ENCODE data around the gene NAV2. TPM values are rescaled to one million over a fixed set of nuclear protein-coding genes. Genes with fewer than 3 reads are reported as not detected.

NAV2 gene
- polyA plus RNA-seq, 1 donor (not counting 4 experiments of a cell fraction or from before 2014, with no cell fraction given) = 4.0 TPM

GRCh38 chr11:19984048-19984742, 271.6 kb downstream of the NAV2 start:
- DNase-seq (ENCODE audit: low read depth, low spot score) (no peak), FAIRE-seq (no peak)
- dilution Hi-C loops (cut with MboI; ENCODE audit: extremely low pct_ligation_motif_present, low sequenced_read_pairs) = no loop called here
- Histone ChIP-seq H3K27me3 (ENCODE audit: control insufficient read depth, extremely low read depth, insufficient read depth, low read length) (no peaks in the 10 kb centered on the region), H3K4me2 (ENCODE audit: control insufficient read depth, extremely low read depth, insufficient read depth, low read depth, low read length) (no peak overlapping the region), H3K9me3 (ENCODE audit: control insufficient read depth, low read depth, low read length) (no peaks in the 10 kb centered on the region), H3K9me1 (ENCODE audit: control insufficient read depth, extremely low read depth, insufficient read depth, low read length) (no peaks in the 10 kb centered on the region), H4K20me1 (ENCODE audit: control insufficient read depth, extremely low read depth, insufficient read depth, low read length) (no peaks in the 10 kb centered on the region), H2AFZ (ENCODE audit: control insufficient read depth, low read length) (no peak overlapping the region), H3K79me2 (ENCODE audit: control insufficient read depth, insufficient read depth, low read length) (no peaks in the 10 kb centered on the region), H3K4me3 (ENCODE audit: control insufficient read depth in 2 of 3, extremely low read depth in 1 of 3, insufficient read depth in 2 of 3, low read depth in 1 of 3, low read length in 3 of 3) (no peak overlapping the region), H3K4me1 (ENCODE audit: control insufficient read depth, extremely low read depth, insufficient read depth, low read length) (peaks cover 24% of the 10 kb centered on the region), H3K36me3 (ENCODE audit: control insufficient read depth in 2 of 2, extremely low read depth in 1 of 2, insufficient read depth in 2 of 2, low read length in 2 of 2) (no peaks in the 10 kb centered on the region), H3K9ac (ENCODE audit: control insufficient read depth, extremely low read depth, insufficient read depth, low read length) (no peak overlapping the region), H3K27ac (ENCODE audit: control insufficient read depth, insufficient read depth, low read length) (no peak overlapping the region)
- no peak for TF ChIP-seq EZH2 (IDR thresholded peaks at IDR 0.05; ENCODE audit: low read length)
- TF ChIP-seq, protein P1, sequence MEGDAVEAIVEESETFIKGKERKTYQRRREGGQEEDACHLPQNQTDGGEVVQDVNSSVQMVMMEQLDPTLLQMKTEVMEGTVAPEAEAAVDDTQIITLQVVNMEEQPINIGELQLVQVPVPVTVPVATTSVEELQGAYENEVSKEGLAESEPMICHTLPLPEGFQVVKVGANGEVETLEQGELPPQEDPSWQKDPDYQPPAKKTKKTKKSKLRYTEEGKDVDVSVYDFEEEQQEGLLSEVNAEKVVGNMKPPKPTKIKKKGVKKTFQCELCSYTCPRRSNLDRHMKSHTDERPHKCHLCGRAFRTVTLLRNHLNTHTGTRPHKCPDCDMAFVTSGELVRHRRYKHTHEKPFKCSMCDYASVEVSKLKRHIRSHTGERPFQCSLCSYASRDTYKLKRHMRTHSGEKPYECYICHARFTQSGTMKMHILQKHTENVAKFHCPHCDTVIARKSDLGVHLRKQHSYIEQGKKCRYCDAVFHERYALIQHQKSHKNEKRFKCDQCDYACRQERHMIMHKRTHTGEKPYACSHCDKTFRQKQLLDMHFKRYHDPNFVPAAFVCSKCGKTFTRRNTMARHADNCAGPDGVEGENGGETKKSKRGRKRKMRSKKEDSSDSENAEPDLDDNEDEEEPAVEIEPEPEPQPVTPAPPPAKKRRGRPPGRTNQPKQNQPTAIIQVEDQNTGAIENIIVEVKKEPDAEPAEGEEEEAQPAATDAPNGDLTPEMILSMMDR (optimal IDR thresholded peaks at IDR 0.05 in 1 of 3, IDR thresholded peaks at IDR 0.05 in 1 of 3, conservative IDR thresholded peaks at IDR 0.05 in 1 of 3; ENCODE audit: extremely low read depth in 1 of 3, insufficient read depth in 2 of 3, low read length in 3 of 3) = no peak

- no peak for DNase-seq (ENCODE audit: low read depth, low spot score)
- dilution Hi-C loops (cut with MboI; ENCODE audit: extremely low pct_ligation_motif_present, low sequenced_read_pairs) = no loop called here
Measured at GRCh38 chr11:19985111-19985510, 272.5 kb downstream of the NAV2 start.

More at GRCh38 chr11:19985111-19985510, 272.5 kb downstream of the NAV2 start:
- no peak for FAIRE-seq
- no peak overlapping the region for H3K4me3 ChIP-seq (ENCODE audit: control insufficient read depth in 2 of 3, extremely low read depth in 1 of 3, insufficient read depth in 2 of 3, low read depth in 1 of 3, low read length in 3 of 3)
- H3K4me1 ChIP-seq (ENCODE audit: control insufficient read depth, extremely low read depth, insufficient read depth, low read length) = peaks cover 15% of the 10 kb centered on the region
- no peaks in the 10 kb centered on the region for H3K9me1 ChIP-seq (ENCODE audit: control insufficient read depth, extremely low read depth, insufficient read depth, low read length)
- H3K79me2 ChIP-seq (ENCODE audit: control insufficient read depth, insufficient read depth, low read length) = no peaks in the 10 kb centered on the region
- H3K9ac ChIP-seq (ENCODE audit: control insufficient read depth, extremely low read depth, insufficient read depth, low read length) = no peak overlapping the region
- no peak overlapping the region for H2AFZ ChIP-seq (ENCODE audit: control insufficient read depth, low read length)
- TF ChIP-seq EZH2 (IDR thresholded peaks at IDR 0.05; ENCODE audit: low read length) = no peak
- TF ChIP-seq, protein P1 (optimal IDR thresholded peaks at IDR 0.05 in 1 of 3, IDR thresholded peaks at IDR 0.05 in 1 of 3, conservative IDR thresholded peaks at IDR 0.05 in 1 of 3; ENCODE audit: extremely low read depth in 1 of 3, insufficient read depth in 2 of 3, low read length in 3 of 3) = no peak
- H3K27ac ChIP-seq (ENCODE audit: control insufficient read depth, insufficient read depth, low read length) = no peak overlapping the region
- H4K20me1 ChIP-seq (ENCODE audit: control insufficient read depth, extremely low read depth, insufficient read depth, low read length) = no peaks in the 10 kb centered on the region
- H3K27me3 ChIP-seq (ENCODE audit: control insufficient read depth, extremely low read depth, insufficient read depth, low read length) = no peaks in the 10 kb centered on the region
- H3K9me3 ChIP-seq (ENCODE audit: control insufficient read depth, low read depth, low read length) = no peaks in the 10 kb centered on the region
- no peak overlapping the region for H3K4me2 ChIP-seq (ENCODE audit: control insufficient read depth, extremely low read depth, insufficient read depth, low read depth, low read length)
- no peaks in the 10 kb centered on the region for H3K36me3 ChIP-seq (ENCODE audit: control insufficient read depth in 2 of 2, extremely low read depth in 1 of 2, insufficient read depth in 2 of 2, low read length in 2 of 2)
